ENCODE results near the gene PSMA8.
"Not testable (repeated sequence)": the region's sequence is repeated elsewhere in the genome, so short reads cannot be mapped to it uniquely, and the experiment has no call there.

Gene PSMA8

GRCh38 chr18:26164571-26164970 is 30.9 kb downstream of the PSMA8 start:
- no peak overlapping the region for H3K4me3 ChIP-seq
- no peak overlapping the region for H3K27ac ChIP-seq

DNA sequence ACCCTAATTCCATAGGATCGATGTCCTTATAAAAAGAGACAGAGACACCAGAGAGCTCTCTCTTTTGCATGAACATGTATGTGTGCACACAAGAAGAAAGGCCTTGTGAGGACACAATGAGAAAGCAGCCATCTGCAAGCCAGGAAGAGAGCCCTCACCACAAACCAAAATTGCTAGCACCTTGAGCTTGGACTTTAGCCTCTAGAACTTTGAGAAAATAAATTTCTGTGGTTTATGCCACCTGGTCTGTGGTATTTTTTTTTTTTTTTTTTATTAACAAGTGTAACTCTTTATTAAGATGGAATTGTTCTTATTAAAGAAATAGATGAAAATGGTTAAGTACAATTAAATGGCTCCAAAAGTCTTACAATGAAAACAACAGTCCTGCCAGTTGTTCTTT is 33.9 kb downstream of the PSMA8 start:
- not testable (repeated sequence) for H3K4me3 ChIP-seq, H3K27ac ChIP-seq

- H3K27ac ChIP-seq, result no peak overlapping the region
Measured at GRCh38 chr18:26175481-26175880, 41.8 kb downstream of the PSMA8 start.

GRCh38 chr18:26176134-26176533 is 42.5 kb downstream of the PSMA8 start:
- Histone ChIP-seq H3K4me3 (no peak overlapping the region), H3K27ac (no peak overlapping the region)

More at GRCh38 chr18:26175481-26175880, 41.8 kb downstream of the PSMA8 start:
- H3K4me3 ChIP-seq, result no peak overlapping the region

- Histone ChIP-seq H3K4me3 (no peak overlapping the region), H3K27ac (no peak overlapping the region)
Measured at GRCh38 chr18:26181343-26181826, 47.7 kb downstream of the PSMA8 start.

- H3K4me3 ChIP-seq, result no peak overlapping the region
- no peak overlapping the region for H3K27ac ChIP-seq
Measured at GRCh38 chr18:26183395-26184112, 49.9 kb downstream of the PSMA8 start.

GRCh38 chr18:26185267-26185666 is 51.6 kb downstream of the PSMA8 start:
- Histone ChIP-seq H3K4me3 (no peak overlapping the region), H3K27ac (no peak overlapping the region)

DNA sequence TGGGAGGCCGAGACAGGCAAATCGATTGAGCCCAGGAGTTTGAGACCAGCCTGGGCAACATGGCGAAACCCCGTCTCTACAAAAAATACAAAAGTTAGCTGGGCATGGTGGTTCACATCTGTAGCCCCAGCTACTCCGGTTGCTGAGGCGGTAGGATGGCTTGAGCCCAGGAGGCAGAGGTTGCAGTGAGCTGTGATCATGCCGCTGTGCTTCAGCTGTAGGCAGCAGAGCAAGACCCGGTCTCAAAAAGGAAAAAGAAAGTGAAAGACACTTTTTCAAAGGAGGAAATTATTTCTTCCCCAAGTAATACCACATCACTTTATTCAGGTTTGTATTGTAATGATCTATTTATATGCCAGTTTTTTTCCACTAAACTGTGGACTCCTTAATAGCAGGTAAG is 56.8 kb downstream of the PSMA8 start:
- Histone ChIP-seq H3K4me3 (no peak overlapping the region), H3K27ac (peak overlapping the region in 1 of 21 experiments; percentile 38)

DNA sequence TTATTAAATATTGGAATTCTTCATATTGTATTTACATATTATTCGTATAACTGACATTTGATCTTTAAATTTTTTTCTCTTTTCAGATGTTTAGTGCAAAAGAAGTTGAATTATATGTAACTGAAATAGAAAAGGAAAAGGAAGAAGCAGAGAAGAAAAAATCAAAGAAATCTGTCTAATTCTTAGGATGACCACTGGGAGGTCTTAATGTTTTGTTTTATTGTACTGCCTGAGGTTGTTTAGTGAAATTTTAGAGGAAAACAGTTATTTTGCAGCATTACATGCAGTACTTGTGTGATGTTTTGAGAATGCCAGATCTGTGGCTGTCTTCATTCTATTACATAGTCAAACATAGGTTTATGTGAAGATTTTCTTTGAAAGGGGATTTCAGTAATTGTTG is 58.6 kb downstream of the PSMA8 start:
- H3K27ac ChIP-seq, result no peak overlapping the region
- H3K4me3 ChIP-seq, result no peak overlapping the region

GRCh38 chr18:26196605-26197004 is 62.9 kb downstream of the PSMA8 start:
- H3K27ac ChIP-seq, result no peak overlapping the region
- no peak overlapping the region for H3K4me3 ChIP-seq

GRCh38 chr18:26202001-26202400 is 68.3 kb downstream of the PSMA8 start:
- not testable (repeated sequence) for H3K27ac ChIP-seq, H3K4me3 ChIP-seq

DNA sequence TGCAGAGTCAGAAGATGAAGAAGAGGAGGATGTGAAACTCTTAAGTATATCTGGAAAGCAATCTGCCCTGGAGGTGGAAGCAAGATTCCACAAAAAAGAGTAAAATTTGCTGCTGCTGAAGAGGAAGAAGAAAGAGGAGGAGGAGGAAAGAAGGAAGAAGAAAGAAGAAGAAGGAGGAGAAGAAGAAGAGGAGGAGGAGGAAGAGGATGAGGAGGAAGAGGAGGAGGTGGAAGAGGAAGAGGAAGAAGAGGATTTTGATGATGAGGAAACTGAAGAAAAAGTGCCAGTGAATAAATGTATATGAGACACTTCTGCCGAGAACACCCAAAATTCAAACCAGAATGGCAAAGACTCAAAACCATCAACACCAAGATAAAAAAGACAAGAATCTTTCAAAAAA is 71.6 kb downstream of the PSMA8 start:
- Histone ChIP-seq H3K27ac (no peak overlapping the region), H3K4me3 (no peak overlapping the region)

DNA sequence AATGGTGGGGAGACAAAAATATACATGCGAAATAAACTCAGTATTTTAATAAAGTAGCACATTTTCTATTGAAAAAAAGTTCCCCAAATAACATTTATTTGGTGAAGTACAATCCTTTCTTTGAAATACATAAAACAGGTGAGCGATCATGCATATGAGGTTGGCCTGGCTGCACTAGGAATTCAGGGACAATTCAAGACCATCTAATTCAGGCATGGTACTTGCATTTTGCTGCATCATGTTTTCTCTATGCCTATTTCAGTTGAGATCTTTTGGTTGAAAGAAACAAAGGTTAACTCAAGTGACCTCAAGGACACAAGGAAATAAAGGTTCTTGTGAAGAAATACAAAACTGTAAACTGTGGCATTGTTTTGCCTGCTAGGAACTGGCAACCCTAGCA is 72.8 kb downstream of the PSMA8 start:
- no peak overlapping the region for H3K27ac ChIP-seq

DNA sequence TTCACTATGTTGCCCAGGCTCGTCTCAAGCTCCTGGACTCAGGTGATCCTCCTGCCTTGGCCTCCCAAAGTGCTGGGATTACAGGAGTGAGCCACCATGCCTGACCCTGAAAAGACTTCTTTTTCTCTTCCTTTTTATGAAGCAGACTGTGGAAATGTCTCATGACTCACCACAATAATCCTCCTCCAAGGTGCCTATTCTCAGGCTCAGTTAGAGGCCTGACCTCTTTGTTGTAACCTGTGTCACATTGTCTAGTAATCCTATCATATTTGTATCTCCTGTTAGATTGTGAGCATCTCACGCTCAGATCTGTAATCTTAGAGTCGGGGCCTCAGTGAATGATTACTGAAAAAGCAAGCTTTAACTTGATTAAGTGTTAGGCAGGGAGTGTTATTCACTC is 74.3 kb downstream of the PSMA8 start:
- H3K4me3 ChIP-seq, result no peak overlapping the region
- H3K27ac ChIP-seq, result no peak overlapping the region

More for the DNA sequence above, 72.8 kb downstream of the PSMA8 start:
- H3K4me3 ChIP-seq, result no peak overlapping the region

- Histone ChIP-seq H3K4me3 (no peak overlapping the region), H3K27ac (no peak overlapping the region)
Measured at GRCh38 chr18:26208977-26209376, 75.3 kb downstream of the PSMA8 start.

- Histone ChIP-seq H3K4me3 (no peak overlapping the region), H3K27ac (no peak overlapping the region)
Measured at GRCh38 chr18:26210147-26210546, 76.5 kb downstream of the PSMA8 start.

- Histone ChIP-seq H3K27ac (peak overlapping the region in 3 of 21 experiments; percentile 3 to 55 (median 30)), H3K4me3 (no peak overlapping the region)
Measured at GRCh38 chr18:26215247-26215970, 81.7 kb downstream of the PSMA8 start.

DNA sequence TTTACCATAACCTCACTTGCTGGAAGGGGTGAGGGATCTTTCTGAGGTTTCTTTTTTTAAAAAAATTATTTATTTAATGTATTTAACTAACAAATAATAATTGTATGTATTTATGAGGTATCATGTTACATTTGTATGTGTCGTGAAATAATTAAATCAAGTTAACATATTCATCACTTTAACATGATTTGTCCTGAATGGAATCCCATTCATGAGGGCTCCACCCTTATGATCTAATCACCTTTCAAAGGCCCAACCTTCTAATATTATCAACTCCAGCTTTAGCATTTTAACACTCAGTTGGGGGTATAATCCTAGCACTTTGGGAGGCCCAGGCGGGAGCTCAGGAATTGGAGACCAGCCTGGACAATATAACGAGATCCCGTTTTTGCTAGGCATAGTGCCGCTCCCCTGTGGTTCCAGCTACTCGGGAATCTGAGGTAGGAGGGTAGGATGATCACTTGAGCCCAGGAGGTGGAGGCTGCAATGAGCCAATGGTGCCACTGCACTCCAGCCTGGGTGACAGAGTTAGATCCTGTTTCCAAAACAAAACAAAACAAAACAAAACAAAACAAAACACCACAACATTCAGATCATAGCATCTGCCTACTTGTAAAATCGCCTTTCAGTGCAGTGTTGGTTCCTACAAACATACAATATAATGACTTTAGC is 91.5 kb downstream of the PSMA8 start:
- Histone ChIP-seq H3K27ac (peak overlapping the region in 9 of 21 experiments; percentile 41 to 89 (median 87)), H3K4me3 (no peak overlapping the region)

GRCh38 chr18:26225915-26226228 is 92.2 kb downstream of the PSMA8 start:
- Histone ChIP-seq H3K27ac (peak overlapping the region in 19 of 21 experiments; percentile 41 to 89 (median 83)), H3K4me3 (peak overlapping the region; percentile 77 to 97 (median 88))

- peak within 1 kb of the TSS; percentile 65 to 89 (median 83) for H3K27ac ChIP-seq
- peak within 1 kb of the TSS; percentile 77 to 97 (median 88) for H3K4me3 ChIP-seq
Measured at GRCh38 chr18:26226229-26227050, 92.8 kb downstream of the PSMA8 start, which contains the start of gene TAF4B. Gene TAF4B, plus strand, starts transcription at chr18:26226445. Its CDS starts 489 bp downstream, at chr18:26226934.
